WTC11 (cell line): Measurements from ENCODE around the gene STPG4. TPM values are rescaled to one million over a fixed set of nuclear protein-coding genes. Genes with fewer than 3 reads are reported as not detected.

Source experiments
- ATAC-seq: fragments of 200-7000 bp; cut with Tn5 transposase; 2 replicates; pipeline ENCODE4 v1.10.0; 2021; ENCODE audit warnings: mild to moderate bottlenecking, moderate library complexity
- CTCF ChIA-PET: fragments of 300-600 bp; sonication (Branson Sonifier 250); formaldehyde crosslinking; loops from one replicate; lab custom pipeline; 2021; ENCODE audit warnings: antibody characterized with exemption; lab: Charles Lee
- POLR2A ChIA-PET: fragments of 350-600 bp; sonication (Branson Sonifier 250); formaldehyde crosslinking; loops from one replicate; lab custom pipeline; 2021; ENCODE audit warnings: antibody characterized with exemption; lab: Charles Lee
- DNase-seq: peaks from one replicate; pipeline ENCODE4 v3.0.0; 2021; ENCODE audit warnings: low spot score
- H3K27ac Mint-ChIP-seq: 2 replicates; pipeline ENCODE4 v1.8.0; 2021; ENCODE audit warnings: mixed read lengths
- H3K27me3 Mint-ChIP-seq: 2 replicates; pipeline ENCODE4 v1.8.0; 2021; ENCODE audit warnings: low read depth, mild to moderate bottlenecking, moderate library complexity, mixed read lengths
- H3K36me3 Mint-ChIP-seq: 2 replicates; pipeline ENCODE4 v1.8.0; 2021; ENCODE audit warnings: mixed read lengths
- H3K4me1 Mint-ChIP-seq: 2 replicates; pipeline ENCODE4 v1.8.0; 2022; ENCODE audit warnings: mixed read lengths
- H3K4me3 Mint-ChIP-seq: 2 replicates; pipeline ENCODE4 v1.8.0; 2021; ENCODE audit warnings: mild to moderate bottlenecking, moderate library complexity, mixed read lengths
- H3K9me3 Mint-ChIP-seq: 2 replicates; pipeline ENCODE4 v1.8.0; 2021; ENCODE audit warnings: mixed read lengths
- GTF2I ChIP-seq: fragments of 250-450 bp; sonication (Bioruptor Pico); conservative IDR thresholded peaks from 2 replicates; pipeline ENCODE4 v1.4.0; 2021; ENCODE audit warnings: mild to moderate bottlenecking
- HMGXB4 ChIP-seq: sonication (generic); formaldehyde crosslinking; IDR thresholded peaks from 2 replicates; pipeline ENCODE4 v1.8.1; 2023; ENCODE audit warnings: mild to moderate bottlenecking, moderate library complexity, missing genetic modification reagents
- MYBL2 ChIP-seq: sonication (generic); formaldehyde crosslinking; IDR thresholded peaks from 2 replicates; pipeline ENCODE4 v1.8.1; 2023; ENCODE audit warnings: mild to moderate bottlenecking, moderate library complexity, missing genetic modification reagents
- NFE2L1 ChIP-seq: sonication (generic); formaldehyde crosslinking; IDR thresholded peaks from 2 replicates; pipeline ENCODE4 v1.8.1; 2023; ENCODE audit warnings: missing genetic modification reagents
- NFYB ChIP-seq: sonication (generic); formaldehyde crosslinking; conservative IDR thresholded peaks from 2 replicates; pipeline ENCODE4 v1.8.0; 2022; ENCODE audit warnings: low read depth, missing genetic modification reagents
- RELA ChIP-seq: sonication (generic); formaldehyde crosslinking; IDR thresholded peaks from 2 replicates; pipeline ENCODE4 v1.8.1; 2022; ENCODE audit warnings: missing genetic modification reagents, mild to moderate bottlenecking, borderline replicate concordance
- TEAD1 ChIP-seq: sonication (generic); formaldehyde crosslinking; IDR thresholded peaks from 2 replicates; pipeline ENCODE4 v1.8.0; 2022; ENCODE audit warnings: mild to moderate bottlenecking, missing genetic modification reagents
- USF2 ChIP-seq: sonication (generic); formaldehyde crosslinking; IDR thresholded peaks from 2 replicates; pipeline ENCODE4 v1.8.1; 2023; ENCODE audit warnings: mild to moderate bottlenecking, missing genetic modification reagents, moderate library complexity
- ZNF263 ChIP-seq: sonication (generic); formaldehyde crosslinking; IDR thresholded peaks from 2 replicates; pipeline ENCODE4 v1.8.1; 2022; ENCODE audit warnings: low read depth, mild to moderate bottlenecking, moderate library complexity, missing genetic modification reagents
- ZNF416 ChIP-seq: fragments of 250-450 bp; sonication (Bioruptor Pico); IDR thresholded peaks from 2 replicates; pipeline ENCODE4 v1.9.0; 2021; ENCODE audit warnings: mild to moderate bottlenecking, inconsistent platforms
- total RNA-seq: library from RNA; stranded (reverse); gene quantifications from 3 replicates; pipeline ENCODE4 v1.2.3, GENCODE V29; 2021
- TF ChIP-seq, protein P1 (sequence below): sonication (generic); formaldehyde crosslinking; IDR thresholded peaks from 2 replicates; pipeline ENCODE4 v1.8.0; 2022; ENCODE audit warnings: mild to moderate bottlenecking, missing genetic modification reagents
- TF ChIP-seq, protein P2 (sequence below): sonication (generic); formaldehyde crosslinking; IDR thresholded peaks from 2 replicates; pipeline ENCODE4 v1.8.1; 2022; ENCODE audit warnings: low read depth, mild to moderate bottlenecking, moderate library complexity, missing genetic modification reagents, borderline replicate concordance
- TF ChIP-seq, protein P3 (sequence below): sonication (generic); formaldehyde crosslinking; conservative IDR thresholded peaks from 2 replicates; pipeline ENCODE4 v1.8.1; 2023; ENCODE audit warnings: mild to moderate bottlenecking, low read depth, missing genetic modification reagents, moderate library complexity
- TF ChIP-seq, protein P4 (sequence below): sonication (generic); formaldehyde crosslinking; IDR thresholded peaks from 2 replicates; pipeline ENCODE4 v1.8.1; 2022; ENCODE audit warnings: missing genetic modification reagents, borderline replicate concordance
- TF ChIP-seq, protein P5 (sequence below): fragments of 250-450 bp; sonication (Bioruptor Pico); IDR thresholded peaks from 2 replicates; pipeline ENCODE4 v1.9.0; 2021; ENCODE audit warnings: mild to moderate bottlenecking

Gene STPG4
- total RNA-seq, 1 experiment from 2014 or later, result not detected

GRCh38 chr2:47097563-47097962 is 57.5 kb downstream of the STPG4 start:
- no peak for TF ChIP-seq NFE2L1 (CRISPR knock-in tag)
- TF ChIP-seq USF2 (CRISPR knock-in tag), result no peak
- TF ChIP-seq, protein P1, sequence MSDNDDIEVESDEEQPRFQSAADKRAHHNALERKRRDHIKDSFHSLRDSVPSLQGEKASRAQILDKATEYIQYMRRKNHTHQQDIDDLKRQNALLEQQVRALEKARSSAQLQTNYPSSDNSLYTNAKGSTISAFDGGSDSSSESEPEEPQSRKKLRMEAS (CRISPR knock-in tag), result no peak
- TF ChIP-seq ZNF263 (CRISPR knock-in tag), result no peak
- TF ChIP-seq, protein P2, sequence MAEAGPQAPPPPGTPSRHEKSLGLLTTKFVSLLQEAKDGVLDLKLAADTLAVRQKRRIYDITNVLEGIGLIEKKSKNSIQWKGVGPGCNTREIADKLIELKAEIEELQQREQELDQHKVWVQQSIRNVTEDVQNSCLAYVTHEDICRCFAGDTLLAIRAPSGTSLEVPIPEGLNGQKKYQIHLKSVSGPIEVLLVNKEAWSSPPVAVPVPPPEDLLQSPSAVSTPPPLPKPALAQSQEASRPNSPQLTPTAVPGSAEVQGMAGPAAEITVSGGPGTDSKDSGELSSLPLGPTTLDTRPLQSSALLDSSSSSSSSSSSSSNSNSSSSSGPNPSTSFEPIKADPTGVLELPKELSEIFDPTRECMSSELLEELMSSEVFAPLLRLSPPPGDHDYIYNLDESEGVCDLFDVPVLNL (CRISPR knock-in tag), result no peak
- TF ChIP-seq, protein P3, sequence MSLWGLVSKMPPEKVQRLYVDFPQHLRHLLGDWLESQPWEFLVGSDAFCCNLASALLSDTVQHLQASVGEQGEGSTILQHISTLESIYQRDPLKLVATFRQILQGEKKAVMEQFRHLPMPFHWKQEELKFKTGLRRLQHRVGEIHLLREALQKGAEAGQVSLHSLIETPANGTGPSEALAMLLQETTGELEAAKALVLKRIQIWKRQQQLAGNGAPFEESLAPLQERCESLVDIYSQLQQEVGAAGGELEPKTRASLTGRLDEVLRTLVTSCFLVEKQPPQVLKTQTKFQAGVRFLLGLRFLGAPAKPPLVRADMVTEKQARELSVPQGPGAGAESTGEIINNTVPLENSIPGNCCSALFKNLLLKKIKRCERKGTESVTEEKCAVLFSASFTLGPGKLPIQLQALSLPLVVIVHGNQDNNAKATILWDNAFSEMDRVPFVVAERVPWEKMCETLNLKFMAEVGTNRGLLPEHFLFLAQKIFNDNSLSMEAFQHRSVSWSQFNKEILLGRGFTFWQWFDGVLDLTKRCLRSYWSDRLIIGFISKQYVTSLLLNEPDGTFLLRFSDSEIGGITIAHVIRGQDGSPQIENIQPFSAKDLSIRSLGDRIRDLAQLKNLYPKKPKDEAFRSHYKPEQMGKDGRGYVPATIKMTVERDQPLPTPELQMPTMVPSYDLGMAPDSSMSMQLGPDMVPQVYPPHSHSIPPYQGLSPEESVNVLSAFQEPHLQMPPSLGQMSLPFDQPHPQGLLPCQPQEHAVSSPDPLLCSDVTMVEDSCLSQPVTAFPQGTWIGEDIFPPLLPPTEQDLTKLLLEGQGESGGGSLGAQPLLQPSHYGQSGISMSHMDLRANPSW (CRISPR knock-in tag), result no peak
- no peak for TF ChIP-seq RELA (CRISPR knock-in tag)
- no peak for TF ChIP-seq ZNF416 (CRISPR knock-in tag)
- no peak for TF ChIP-seq GTF2I
- TF ChIP-seq, protein P4, sequence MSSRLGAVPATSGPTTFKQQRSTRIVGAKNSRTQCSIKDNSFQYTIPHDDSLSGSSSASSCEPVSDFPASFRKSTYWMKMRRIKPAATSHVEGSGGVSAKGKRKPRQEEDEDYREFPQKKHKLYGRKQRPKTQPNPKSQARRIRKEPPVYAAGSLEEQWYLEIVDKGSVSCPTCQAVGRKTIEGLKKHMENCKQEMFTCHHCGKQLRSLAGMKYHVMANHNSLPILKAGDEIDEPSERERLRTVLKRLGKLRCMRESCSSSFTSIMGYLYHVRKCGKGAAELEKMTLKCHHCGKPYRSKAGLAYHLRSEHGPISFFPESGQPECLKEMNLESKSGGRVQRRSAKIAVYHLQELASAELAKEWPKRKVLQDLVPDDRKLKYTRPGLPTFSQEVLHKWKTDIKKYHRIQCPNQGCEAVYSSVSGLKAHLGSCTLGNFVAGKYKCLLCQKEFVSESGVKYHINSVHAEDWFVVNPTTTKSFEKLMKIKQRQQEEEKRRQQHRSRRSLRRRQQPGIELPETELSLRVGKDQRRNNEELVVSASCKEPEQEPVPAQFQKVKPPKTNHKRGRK (CRISPR knock-in tag), result no peak
- no peak for TF ChIP-seq TEAD1 (CRISPR knock-in tag)
- no peak for TF ChIP-seq HMGXB4 (CRISPR knock-in tag)
- TF ChIP-seq MYBL2 (CRISPR knock-in tag), result no peak
- ATAC-seq (no peak), DNase-seq (no peak)
- Mint-ChIP-seq H3K27ac (no peak overlapping the region), H3K27me3 (no peaks in the 10 kb centered on the region), H3K4me3 (no peak overlapping the region), H3K36me3 (no peaks in the 10 kb centered on the region), H3K9me3 (peaks cover 3% of the 10 kb centered on the region; the same call in 1 of the 2 replicates), H3K4me1 (peaks cover 11% of the 10 kb centered on the region)
- CTCF ChIA-PET, result no interaction called here
- POLR2A ChIA-PET, result no interaction called here

DNA sequence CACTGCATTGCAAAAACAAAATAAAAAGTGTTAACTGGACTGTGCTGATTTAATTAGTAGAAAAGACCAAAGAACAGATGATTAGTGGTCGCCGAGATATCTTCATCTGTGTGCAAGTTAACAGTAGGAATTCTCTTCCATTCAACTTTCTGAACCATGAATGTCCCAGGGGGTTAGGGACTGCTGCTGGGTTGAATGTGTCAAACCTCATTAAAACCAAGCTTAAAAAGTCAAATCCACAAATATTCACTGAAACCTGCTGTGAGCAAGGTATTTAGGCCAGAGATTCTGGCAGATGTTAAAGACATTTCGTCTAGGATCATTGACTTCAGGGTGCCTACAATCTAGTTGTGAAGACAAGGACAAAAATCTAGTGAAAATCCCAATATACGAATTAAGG is 58.7 kb downstream of the STPG4 start:
- Mint-ChIP-seq H3K4me3 (no peak overlapping the region), H3K27me3 (no peaks in the 10 kb centered on the region), H3K9me3 (peaks cover 3% of the 10 kb centered on the region; the same call in 1 of the 2 replicates), H3K27ac (no peak overlapping the region), H3K36me3 (no peaks in the 10 kb centered on the region), H3K4me1 (peaks cover under 1% of the 10 kb centered on the region)
- POLR2A ChIA-PET, result no interaction called here
- CTCF ChIA-PET, result interaction anchor here (1.1 kb wide), 1 partner anchor 31 kb away, joined by 4 read pairs; no protein-coding TSS in a partner anchor
- DNase-seq, result no peak
- TF ChIP-seq NFYB (CRISPR knock-in tag), result no peak
- TF ChIP-seq, protein P5, sequence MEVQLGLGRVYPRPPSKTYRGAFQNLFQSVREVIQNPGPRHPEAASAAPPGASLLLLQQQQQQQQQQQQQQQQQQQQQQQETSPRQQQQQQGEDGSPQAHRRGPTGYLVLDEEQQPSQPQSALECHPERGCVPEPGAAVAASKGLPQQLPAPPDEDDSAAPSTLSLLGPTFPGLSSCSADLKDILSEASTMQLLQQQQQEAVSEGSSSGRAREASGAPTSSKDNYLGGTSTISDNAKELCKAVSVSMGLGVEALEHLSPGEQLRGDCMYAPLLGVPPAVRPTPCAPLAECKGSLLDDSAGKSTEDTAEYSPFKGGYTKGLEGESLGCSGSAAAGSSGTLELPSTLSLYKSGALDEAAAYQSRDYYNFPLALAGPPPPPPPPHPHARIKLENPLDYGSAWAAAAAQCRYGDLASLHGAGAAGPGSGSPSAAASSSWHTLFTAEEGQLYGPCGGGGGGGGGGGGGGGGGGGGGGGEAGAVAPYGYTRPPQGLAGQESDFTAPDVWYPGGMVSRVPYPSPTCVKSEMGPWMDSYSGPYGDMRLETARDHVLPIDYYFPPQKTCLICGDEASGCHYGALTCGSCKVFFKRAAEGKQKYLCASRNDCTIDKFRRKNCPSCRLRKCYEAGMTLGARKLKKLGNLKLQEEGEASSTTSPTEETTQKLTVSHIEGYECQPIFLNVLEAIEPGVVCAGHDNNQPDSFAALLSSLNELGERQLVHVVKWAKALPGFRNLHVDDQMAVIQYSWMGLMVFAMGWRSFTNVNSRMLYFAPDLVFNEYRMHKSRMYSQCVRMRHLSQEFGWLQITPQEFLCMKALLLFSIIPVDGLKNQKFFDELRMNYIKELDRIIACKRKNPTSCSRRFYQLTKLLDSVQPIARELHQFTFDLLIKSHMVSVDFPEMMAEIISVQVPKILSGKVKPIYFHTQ (CRISPR knock-in tag), result no peak
- no peak for ATAC-seq
